ENCODE measurements around the gene MLF2. TPM values are rescaled to one million over a fixed set of nuclear protein-coding genes. Genes with fewer than 3 reads are reported as not detected.
A peak's percentile ranks its signal among the peaks of the same experiment; 100 is the strongest.

Gene MLF2
- total and polyA plus RNA-seq, 2 of the 13 experiments (the other 11 are each of a cell fraction or from before 2014, with no cell fraction given): 88.1 to 167 TPM

GRCh38 chr12:6796576-6796975, 43.6 kb upstream of the MLF2 start (continued):
- TF ChIP-seq ZNF451 (CRISPR knock-in tag; IDR thresholded peaks at IDR 0.05) (no peak), KDM3A (CRISPR knock-in tag; IDR thresholded peaks at IDR 0.05; ENCODE audit: low read depth) (no peak), ZNF878 (CRISPR knock-in tag; IDR thresholded peaks at IDR 0.05) (no peak), ZNF251 (CRISPR knock-in tag; IDR thresholded peaks at IDR 0.05) (no peak), PHF20 (CRISPR knock-in tag; IDR thresholded peaks at IDR 0.05) (no peak), ETV6 (CRISPR knock-in tag; conservative IDR thresholded peaks at IDR 0.05) (no peak), MTF2 (CRISPR knock-in tag; IDR thresholded peaks at IDR 0.05; ENCODE audit: borderline replicate concordance) (no peak), GABPB1 (CRISPR knock-in tag; IDR thresholded peaks at IDR 0.05) (no peak), PRDM4 (CRISPR knock-in tag; IDR thresholded peaks at IDR 0.05; ENCODE audit: borderline replicate concordance) (no peak), FOXP1 (IDR thresholded peaks at IDR 0.05) (no peak), FOXP1 (CRISPR knock-in tag; IDR thresholded peaks at IDR 0.05) (no peak), THAP11 (CRISPR knock-in tag; IDR thresholded peaks at IDR 0.05) (no peak), CBX5 (CRISPR knock-in tag; IDR thresholded peaks at IDR 0.05; ENCODE audit: borderline replicate concordance) (no peak), SAP130 (CRISPR knock-in tag; IDR thresholded peaks at IDR 0.05; ENCODE audit: low read depth) (0 out of 2 replicates have a peak, but pooled peaks have one; percentile 11)
- TF ChIP-seq, protein P1, sequence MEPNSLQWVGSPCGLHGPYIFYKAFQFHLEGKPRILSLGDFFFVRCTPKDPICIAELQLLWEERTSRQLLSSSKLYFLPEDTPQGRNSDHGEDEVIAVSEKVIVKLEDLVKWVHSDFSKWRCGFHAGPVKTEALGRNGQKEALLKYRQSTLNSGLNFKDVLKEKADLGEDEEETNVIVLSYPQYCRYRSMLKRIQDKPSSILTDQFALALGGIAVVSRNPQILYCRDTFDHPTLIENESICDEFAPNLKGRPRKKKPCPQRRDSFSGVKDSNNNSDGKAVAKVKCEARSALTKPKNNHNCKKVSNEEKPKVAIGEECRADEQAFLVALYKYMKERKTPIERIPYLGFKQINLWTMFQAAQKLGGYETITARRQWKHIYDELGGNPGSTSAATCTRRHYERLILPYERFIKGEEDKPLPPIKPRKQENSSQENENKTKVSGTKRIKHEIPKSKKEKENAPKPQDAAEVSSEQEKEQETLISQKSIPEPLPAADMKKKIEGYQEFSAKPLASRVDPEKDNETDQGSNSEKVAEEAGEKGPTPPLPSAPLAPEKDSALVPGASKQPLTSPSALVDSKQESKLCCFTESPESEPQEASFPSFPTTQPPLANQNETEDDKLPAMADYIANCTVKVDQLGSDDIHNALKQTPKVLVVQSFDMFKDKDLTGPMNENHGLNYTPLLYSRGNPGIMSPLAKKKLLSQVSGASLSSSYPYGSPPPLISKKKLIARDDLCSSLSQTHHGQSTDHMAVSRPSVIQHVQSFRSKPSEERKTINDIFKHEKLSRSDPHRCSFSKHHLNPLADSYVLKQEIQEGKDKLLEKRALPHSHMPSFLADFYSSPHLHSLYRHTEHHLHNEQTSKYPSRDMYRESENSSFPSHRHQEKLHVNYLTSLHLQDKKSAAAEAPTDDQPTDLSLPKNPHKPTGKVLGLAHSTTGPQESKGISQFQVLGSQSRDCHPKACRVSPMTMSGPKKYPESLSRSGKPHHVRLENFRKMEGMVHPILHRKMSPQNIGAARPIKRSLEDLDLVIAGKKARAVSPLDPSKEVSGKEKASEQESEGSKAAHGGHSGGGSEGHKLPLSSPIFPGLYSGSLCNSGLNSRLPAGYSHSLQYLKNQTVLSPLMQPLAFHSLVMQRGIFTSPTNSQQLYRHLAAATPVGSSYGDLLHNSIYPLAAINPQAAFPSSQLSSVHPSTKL (CRISPR knock-in tag; IDR thresholded peaks at IDR 0.05): 0 out of 2 replicates have a peak, but pooled peaks have one; percentile 13
- TF ChIP-seq, protein P2, sequence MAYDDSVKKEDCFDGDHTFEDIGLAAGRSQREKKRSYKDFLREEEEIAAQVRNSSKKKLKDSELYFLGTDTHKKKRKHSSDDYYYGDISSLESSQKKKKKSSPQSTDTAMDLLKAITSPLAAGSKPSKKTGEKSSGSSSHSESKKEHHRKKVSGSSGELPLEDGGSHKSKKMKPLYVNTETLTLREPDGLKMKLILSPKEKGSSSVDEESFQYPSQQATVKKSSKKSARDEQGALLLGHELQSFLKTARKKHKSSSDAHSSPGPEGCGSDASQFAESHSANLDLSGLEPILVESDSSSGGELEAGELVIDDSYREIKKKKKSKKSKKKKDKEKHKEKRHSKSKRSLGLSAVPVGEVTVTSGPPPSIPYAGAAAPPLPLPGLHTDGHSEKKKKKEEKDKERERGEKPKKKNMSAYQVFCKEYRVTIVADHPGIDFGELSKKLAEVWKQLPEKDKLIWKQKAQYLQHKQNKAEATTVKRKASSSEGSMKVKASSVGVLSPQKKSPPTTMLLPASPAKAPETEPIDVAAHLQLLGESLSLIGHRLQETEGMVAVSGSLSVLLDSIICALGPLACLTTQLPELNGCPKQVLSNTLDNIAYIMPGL (CRISPR knock-in tag; IDR thresholded peaks at IDR 0.05; ENCODE audit: borderline replicate concordance in 1 of 2, low read depth in 1 of 2): no peak
- TF ChIP-seq, protein P3, sequence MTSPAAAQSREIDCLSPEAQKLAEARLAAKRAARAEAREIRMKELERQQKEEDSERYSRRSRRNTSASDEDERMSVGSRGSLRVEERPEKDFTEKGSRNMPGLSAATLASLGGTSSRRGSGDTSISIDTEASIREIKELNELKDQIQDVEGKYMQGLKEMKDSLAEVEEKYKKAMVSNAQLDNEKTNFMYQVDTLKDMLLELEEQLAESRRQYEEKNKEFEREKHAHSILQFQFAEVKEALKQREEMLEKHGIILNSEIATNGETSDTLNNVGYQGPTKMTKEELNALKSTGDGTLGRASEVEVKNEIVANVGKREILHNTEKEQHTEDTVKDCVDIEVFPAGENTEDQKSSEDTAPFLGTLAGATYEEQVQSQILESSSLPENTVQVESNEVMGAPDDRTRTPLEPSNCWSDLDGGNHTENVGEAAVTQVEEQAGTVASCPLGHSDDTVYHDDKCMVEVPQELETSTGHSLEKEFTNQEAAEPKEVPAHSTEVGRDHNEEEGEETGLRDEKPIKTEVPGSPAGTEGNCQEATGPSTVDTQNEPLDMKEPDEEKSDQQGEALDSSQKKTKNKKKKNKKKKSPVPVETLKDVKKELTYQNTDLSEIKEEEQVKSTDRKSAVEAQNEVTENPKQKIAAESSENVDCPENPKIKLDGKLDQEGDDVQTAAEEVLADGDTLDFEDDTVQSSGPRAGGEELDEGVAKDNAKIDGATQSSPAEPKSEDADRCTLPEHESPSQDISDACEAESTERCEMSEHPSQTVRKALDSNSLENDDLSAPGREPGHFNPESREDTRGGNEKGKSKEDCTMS (CRISPR knock-in tag; conservative IDR thresholded peaks at IDR 0.05): no peak
